GM19099 (cell line): ENCODE measurements around the gene ST6GALNAC3.

ENCODE experiments used
- POLR2A ChIP-seq: IDR thresholded peaks from 3 replicates; pipeline ENCODE4 v1.6.1; 2011; ENCODE audit warnings: low read depth; ENCODE audit not compliant: insufficient read length; ENCODE audit errors: extremely low read depth

Gene ST6GALNAC3

DNA sequence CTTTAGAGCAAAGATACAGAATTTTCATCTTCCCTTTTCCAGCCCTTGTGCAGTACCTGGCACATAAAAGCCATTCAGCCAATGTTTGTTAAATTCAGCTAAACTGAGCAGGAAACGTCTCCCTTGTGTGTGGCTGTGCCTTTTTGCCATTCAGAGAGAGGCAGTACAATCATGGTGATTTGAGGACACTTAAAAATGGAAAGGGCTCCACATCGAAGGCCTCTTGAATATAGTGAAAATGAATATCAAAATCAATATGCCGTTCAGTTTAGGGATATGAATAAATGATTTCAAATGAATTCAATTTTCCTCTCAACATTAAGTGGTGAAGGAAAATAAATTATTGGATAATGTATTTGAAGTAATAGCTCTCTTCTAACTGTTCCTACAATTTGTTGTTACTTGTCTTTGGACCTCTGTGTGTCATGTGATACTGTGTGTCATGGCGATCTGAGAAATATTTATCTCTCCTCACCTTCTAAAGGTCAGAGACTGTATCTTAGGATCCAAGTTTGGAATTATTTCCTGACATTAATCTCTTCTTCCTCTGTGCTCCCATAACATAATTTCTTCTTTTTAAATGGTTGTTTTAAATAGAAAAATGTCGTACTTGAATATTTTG lies 437.1 kb downstream of the ST6GALNAC3 start:
- no peak for TF ChIP-seq POLR2A

DNA sequence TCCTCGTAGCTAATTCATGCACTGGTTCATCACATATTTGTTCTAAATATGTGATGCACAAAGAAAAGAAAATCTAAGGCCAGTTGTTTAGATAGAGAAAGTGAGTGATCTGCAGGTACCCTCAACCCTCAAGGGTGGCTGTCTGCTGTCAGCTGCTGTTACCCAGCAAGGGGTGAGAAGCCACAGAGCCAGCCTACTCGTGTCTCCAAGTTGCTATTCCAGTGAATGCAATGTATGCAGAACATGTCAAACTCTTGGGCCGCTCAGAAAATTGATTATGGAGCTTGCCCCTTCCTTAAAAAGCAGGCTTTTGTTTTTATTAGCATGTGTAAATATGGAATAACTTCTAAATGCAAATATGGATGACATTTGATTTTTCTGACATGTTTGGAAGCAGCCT lies 456.4 kb downstream of the ST6GALNAC3 start:
- TF ChIP-seq POLR2A, result no peak

DNA sequence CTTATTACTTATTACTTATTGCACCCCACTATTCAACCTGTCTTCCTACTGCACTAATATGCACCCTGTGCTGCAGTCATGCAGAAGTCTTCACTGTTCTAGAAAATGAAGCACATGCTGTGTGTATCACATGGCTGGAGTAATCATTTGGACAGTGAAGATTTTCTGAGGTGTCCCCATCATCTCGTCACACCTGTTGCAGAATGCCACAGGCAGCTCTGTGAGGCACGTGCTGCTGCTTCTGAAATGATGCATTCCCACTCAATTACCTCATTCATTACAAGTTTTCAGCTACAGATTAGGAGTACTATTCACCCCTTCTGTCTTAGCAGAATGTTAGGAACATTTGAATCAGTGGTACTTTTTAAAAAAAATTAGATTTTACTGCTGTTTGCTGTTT lies 467.1 kb downstream of the ST6GALNAC3 start:
- TF ChIP-seq POLR2A, result no peak

DNA sequence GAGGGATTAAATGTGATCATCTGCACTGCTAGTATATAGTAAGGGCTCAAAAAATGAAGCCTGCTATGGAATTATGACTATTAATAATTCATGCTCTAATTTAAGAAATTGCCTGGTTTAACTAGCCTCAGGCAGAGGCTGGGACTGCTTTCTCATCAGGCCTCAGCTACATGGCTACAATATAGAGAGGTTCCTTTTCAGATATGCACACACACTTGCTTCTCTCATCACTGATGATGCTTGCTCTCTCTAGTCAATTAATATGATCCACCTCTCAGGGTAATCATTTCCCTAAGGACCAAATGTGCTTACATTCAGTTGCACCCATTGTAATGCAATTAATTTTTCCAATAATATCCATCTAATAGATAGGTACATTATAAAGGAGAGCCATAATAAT lies 467.8 kb downstream of the ST6GALNAC3 start:
- TF ChIP-seq POLR2A, result no peak

DNA sequence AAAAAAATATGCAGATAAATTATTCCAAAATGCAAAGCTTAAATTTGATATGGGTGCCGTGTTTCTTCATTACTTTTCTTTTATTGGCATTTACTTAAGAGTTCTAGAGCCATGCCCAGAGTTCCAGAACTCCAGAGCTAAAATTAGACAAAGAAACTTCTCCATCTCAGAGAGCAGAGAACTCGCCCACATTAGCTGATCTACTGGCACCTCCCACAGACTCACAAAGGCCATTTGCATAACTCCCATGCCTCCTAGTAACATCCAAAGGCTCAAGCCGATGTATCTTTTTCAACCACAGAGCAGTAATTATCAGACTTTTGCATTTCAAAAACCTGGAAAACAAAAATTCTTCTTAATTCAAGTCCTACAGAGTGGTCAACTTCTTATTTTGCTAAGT lies 468.9 kb downstream of the ST6GALNAC3 start:
- no peak for TF ChIP-seq POLR2A

DNA sequence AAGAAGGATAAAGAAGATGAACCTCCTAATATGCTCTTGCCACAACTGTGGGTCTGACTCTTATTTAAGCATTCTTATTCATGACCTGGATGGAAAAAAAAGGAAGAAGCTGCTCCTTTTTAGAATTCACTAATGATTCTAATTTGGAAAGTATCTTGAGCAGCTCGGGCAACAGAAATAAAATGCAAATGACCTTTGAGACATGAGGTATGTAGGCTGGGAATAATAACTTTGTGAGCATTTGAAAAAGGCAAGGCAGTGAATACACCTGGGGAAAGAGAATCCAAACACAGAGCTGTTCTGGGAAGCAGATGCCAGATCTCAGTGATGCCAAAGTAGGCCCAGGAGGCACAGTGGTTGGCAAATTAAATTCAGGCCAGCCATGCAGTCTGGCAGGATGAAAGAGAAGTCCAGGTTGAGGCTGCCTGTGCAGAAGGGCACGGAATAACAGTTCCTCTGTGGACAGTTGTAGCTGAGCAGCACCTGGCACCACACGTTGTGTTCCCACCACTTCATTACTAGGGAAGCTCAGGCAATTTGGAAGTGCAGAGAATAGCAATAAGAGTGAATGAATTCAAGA lies 471.9 kb downstream of the ST6GALNAC3 start:
- no peak for TF ChIP-seq POLR2A

DNA sequence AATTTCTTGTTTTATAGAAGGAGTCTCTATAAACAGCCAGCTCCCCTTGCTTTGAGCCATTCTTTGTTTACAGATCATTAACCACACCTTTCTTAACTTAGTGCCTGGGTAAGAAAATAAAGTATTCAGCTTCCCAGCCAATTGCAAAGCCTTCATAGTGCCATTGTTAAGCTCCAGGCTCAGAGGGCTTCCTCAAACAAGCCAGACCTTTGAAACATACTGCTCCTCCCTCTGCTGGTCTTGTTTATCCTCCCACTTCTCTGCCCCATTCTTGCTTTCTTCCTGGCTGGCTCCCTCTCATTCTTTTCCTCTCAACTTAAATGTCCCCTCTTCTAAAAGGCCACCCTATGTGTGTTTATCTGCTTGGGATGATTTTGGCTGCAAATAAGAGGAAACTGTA lies 473.4 kb downstream of the ST6GALNAC3 start:
- TF ChIP-seq POLR2A, result no peak

DNA sequence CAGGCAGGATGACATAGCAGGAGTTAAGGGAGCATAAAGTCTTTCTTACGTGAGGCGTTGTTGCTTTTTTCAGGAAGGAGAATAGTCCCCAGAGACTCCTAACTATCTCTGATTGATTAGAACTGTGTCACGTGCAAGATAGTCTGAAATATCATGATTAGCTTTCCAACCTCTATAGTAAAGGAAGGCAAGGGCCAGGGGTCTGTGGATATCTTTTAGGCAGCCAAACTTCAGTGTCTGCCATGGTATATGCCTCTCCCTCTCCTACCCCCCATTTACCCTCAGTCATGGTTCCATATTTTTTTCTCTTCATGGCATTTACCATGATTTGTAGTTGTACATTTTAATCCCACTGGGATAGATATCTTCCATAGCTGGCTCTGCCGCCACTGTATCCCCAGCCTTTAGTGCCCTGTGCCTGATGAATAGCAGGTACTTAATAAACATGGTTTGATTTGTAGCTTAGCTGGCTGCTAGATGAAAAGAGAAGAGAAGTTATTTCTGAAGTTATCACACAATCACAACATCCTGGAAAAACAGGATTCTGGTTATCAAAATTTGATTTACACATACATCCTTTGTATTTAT lies 474.1 kb downstream of the ST6GALNAC3 start:
- no peak for TF ChIP-seq POLR2A

DNA sequence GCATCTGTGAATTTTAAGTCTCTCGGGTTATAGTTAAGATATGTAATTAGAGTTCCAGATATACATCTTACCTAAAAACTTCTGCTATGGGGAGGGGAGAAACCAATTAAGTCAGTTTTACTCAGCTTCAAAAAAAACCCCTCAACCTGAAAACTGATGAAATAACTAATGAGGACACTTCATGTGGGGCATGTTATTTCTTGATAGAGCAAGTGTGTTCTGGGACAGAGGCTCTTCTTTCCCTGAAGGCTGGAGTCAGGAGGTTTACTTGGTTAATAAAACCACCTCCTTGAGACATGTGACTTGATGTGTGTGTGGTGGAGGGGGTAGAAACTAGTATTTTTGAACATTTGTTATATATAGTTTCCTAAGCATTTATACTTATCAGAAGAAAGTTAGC lies 479.7 kb downstream of the ST6GALNAC3 start:
- TF ChIP-seq POLR2A, result no peak

DNA sequence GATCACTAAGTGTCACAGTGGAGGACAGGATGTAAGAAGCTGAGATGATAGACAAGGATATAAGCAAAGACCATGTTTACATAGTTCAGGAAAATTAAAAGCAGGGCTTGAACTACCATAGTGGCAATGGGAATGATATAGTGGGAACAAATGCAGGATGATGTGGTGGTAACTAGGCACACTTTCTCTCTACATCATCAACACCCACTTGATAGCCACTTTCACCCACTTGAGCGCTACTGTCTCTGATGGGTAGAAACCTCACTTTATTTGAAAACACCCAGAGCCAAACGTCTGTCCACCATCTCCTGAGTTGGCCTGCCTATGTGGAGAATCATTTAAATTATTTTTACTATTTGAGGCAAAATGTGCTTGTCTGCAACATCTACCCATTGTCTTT lies 487.7 kb downstream of the ST6GALNAC3 start:
- no peak for TF ChIP-seq POLR2A

DNA sequence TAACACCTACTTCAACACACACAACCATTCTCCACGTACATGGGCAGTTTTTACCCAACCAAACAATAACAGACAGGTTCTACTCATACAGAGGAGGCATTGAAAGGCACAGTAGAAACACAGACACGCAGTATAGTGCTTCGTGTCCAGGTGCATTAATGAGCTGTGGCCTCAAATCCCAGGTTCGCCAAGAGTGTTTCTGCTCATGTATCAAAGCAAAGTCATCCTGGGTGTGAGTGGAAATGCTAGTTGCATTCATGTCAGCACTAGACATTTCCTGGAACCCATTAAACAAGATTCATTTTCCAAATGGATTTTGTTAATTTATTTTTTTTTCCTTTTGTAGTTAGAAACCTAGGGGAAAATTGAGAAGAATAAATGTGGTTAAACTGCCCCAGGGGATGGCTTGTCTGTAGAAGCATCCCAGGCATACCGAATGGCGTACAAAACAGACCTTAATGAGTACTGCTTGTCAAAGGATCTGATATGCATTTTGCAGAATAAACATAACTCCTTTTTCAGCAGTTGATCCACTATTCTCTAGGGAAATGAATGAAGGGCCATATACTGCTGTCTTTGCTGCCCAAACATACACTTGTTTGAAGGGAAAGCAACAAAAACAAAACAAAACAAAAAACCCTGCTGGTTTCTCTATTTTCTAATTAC lies 494.2 kb downstream of the ST6GALNAC3 start:
- no peak for TF ChIP-seq POLR2A

DNA sequence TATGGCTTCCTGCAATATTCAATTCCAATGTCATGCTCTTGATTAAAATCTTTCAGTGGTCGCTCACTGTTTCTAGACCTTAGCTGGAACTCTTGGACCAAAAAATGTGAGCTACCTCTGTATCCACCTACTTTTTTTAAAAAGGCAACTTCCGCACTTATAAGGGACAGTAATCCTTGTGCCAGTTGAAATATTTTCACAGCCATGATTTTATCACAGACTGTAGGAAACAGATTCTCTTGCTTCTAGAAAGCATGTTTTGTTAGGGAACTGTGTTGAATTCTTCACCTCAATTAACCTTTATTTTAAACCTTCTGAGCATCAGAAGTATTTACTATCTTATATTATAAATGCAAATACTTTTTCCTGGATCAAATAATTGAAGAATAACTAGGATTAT lies 496.7 kb downstream of the ST6GALNAC3 start:
- no peak for TF ChIP-seq POLR2A

DNA sequence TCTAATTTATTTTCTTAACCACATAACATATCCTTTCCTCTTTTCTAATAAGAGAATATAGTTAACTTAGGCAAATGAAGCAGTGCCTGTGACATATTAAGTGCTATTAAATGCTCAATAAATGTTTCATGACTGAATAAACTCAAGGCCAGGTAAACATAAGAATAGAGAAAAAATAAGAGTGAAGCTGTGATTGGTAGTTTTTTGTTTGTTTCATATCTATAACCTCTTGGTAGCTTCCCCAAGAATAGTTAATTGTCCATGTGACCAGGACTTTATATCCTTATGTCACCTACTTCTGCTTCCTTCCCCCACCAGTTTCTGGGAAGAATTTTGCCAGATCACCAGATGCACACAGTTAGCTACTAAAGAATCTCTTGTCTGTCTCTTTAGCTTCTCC lies 497.7 kb downstream of the ST6GALNAC3 start:
- no peak for TF ChIP-seq POLR2A

DNA sequence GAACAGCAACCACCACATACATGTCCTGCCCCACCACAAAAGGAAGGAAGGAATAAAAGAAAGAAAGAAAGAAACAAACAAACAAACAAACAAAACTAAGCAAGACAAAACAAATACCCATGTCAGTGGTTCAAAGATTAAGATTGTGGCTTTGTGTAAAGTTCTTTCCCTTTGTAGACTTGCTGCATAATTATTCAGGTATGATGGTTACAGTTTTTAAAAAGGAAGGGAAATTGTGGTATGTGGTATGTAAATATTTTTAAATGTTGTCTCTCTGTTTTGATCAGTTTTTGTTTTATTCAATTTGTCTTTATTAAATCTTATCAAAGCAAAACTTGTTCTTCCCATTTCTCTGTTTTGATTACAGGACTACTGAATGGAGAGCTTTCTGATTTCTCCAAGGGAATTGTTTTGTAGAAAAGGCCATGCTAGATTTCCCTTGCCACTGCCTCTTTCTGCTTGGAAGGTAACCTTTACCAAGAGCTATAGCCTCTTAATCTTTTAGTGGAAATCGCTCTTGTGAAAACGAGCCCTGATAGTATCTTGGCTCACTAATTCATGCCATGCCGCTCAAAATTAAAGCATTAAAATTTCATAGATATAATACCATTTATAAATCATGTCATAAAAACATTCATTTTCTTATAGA lies 502.5 kb downstream of the ST6GALNAC3 start:
- TF ChIP-seq POLR2A, result no peak

DNA sequence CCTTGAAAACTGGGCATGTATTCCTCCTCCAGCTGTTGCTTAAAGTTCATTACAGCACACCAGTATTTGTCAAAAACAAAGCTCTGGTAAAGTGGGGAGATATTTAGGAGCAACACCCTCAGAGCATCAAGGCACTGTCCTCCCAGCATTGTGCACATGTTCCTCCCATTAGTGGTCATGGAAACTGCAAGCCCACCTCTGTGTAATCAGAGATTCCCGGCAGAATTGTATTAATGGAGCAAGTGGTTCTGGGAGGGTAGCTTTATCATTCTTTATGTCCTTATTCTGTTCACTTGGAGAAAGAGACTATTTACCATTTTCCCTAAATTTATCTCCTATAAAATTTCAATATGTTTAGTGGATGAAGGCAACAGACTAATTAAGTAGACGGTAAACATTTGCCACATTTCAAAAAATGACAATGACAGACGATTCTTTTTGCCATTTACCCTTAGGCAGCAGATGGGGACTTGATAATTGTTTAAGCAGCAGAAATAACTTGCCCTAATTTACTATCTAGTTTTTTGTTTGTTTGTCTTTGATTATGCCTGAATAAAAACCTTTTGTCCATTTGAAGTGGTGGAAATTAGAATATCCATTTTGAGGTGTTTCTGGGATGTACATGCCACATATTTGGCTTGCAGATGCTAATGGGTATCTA lies 503.1 kb downstream of the ST6GALNAC3 start:
- no peak for TF ChIP-seq POLR2A
